Stimulated activated CD8-positive, alpha-beta memory T cell treated with anti-CD3 and anti-CD28 coated beads, Interleukin-12 subunit alpha, Interleukin-12 subunit beta, amount 100 ng/mL, for 24 hours (primary cell): ENCODE results near the gene CCDC196.

ENCODE experiments used
- DNase-seq: peaks from one replicate; pipeline ENCODE4 v3.0.0-alpha.2; 2020; ENCODE audit errors: extremely low read depth

The CCDC196 gene, protein sequence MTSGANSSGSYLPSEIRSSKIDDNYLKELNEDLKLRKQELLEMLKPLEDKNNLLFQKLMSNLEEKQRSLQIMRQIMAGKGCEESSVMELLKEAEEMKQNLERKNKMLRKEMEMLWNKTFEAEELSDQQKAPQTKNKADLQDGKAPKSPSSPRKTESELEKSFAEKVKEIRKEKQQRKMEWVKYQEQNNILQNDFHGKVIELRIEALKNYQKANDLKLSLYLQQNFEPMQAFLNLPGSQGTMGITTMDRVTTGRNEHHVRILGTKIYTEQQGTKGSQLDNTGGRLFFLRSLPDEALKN

GRCh38 chr14:66485910-66486421 lies at the start of gene CCDC196:
TSS of gene CCDC196 (plus strand) at chr14:66486371. CDS start at chr14:66486503, 132 bp downstream.
- DNase-seq = no peak

GRCh38 chr14:66440801-66441200 lies 45.4 kb upstream of the CCDC196 start:
- no peak for DNase-seq

GRCh38 chr14:66442953-66443571 lies 43.1 kb upstream of the CCDC196 start:
- no peak for DNase-seq

DNA sequence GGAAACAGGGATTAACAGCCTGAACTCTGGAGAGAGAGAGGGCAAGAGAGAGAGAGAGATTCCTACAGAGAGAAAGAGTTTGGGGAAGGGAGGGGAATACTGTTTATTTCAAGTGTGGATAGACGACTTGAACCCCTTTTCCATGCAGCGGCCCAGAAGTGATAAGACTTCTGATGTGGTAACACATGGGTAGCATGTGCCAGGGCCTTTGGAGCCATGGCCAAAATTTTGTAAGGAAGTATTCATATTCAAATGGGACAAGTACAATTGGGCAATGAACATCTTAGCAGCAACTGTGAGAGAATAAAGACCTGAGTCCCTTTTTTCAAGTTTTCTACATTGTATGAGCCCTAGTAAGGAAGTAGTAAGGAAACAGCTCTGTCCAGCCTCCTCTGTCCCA lies 42.4 kb upstream of the CCDC196 start:
- DNase-seq = no peak

- DNase-seq = no peak
Observed at GRCh38 chr14:66444271-66444927, 41.8 kb upstream of the CCDC196 start.

- no peak for DNase-seq
Observed at GRCh38 chr14:66445936-66446335, 40.2 kb upstream of the CCDC196 start.

DNA sequence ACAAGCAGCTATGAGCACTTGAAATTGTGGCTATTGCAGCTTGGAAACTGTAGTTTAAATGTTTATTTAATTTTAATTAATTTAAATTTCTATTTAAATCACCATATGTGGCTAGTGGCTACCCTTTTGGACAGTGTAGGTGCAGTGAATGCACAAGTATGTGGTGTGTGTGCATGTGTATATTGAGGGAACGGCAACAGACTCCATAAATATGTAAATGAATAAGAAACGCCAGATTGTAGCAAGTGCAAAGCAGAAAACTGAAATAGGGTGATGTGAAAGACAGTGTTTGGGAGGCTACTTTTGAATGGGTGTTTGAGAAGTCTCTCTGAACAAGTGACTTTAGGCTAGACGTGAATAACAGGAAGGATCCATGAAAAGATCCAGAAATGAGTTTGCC lies 32.7 kb upstream of the CCDC196 start:
- DNase-seq = no peak

GRCh38 chr14:66459603-66460002 lies 26.6 kb upstream of the CCDC196 start:
- DNase-seq = no peak

- no peak for DNase-seq
Observed at GRCh38 chr14:66464261-66464660, 21.9 kb upstream of the CCDC196 start.

- DNase-seq = no peak
Observed at GRCh38 chr14:66468778-66469367, 17.3 kb upstream of the CCDC196 start.

DNA sequence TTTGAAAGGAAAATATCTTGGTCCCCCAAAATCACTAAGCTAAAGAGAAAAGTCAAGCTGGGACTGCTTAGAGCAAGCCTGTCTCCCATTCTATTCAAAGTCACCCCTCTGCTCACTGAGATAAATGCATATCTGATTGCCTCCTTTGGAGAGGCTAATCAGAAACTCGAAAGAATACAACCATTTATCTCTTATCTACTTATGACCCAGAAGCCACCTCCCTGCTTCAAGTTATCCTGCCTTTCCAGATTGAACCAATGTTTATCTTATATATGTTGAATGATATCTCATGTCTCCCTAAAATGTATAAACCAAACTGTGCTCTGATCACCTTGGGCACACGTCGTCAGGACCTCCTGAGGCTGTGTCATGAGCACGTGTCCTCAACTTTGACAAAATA lies 14.6 kb upstream of the CCDC196 start:
- DNase-seq = no peak

GRCh38 chr14:66472251-66472650 lies 13.9 kb upstream of the CCDC196 start:
- DNase-seq = no peak

- DNase-seq = no peak
Observed at GRCh38 chr14:66473223-66473622, 12.9 kb upstream of the CCDC196 start.

GRCh38 chr14:66476964-66477363 lies 9.2 kb upstream of the CCDC196 start:
- DNase-seq = no peak

GRCh38 chr14:66477567-66477966 lies 8.6 kb upstream of the CCDC196 start:
- no peak for DNase-seq

- DNase-seq = no peak
Observed at GRCh38 chr14:66482873-66483272, 3.3 kb upstream of the CCDC196 start.

- no peak for DNase-seq
Observed at GRCh38 chr14:66483322-66483721, 2.8 kb upstream of the CCDC196 start.

DNA sequence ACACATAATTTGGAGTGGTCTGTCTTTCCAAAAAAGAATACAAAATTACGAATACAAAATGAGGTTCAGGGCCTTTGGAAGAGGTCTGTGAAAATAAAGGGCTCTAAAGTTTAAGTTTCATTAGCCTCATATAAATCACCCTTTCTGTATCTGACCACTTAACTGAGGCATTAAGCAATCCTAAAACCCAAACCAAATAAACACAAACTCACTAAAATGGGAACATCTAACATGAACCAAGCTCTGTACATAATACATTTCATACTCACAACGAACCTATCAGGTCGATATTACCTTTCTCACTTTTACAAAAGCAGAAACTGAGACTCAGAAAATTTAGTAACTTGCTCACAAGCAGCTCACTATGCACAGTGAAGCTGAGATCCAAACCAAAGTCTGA lies 1.1 kb upstream of the CCDC196 start:
- no peak for DNase-seq

DNA sequence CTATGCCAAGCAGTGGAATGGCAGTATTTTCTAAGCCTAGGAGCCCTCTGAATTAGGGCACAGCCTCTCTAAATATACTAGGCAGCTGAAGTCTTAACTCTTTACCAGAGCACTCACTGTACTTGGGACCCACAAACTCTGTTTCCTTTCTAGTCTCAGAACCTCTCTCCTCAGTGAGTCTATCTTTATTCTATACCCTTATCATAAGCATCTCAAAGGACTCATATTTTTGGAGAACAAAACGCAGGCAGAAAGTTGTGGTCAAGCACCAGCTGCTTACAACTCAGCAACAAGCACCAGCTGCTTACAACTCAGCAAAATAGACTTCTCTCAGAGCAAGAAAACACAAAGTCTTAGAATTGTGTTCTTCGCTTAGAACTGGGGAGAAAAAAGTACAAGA lies 993 bp downstream of the CCDC196 start:
- DNase-seq = no peak

GRCh38 chr14:66490143-66491111 lies 4.3 kb downstream of the CCDC196 start:
- no peak for DNase-seq

- DNase-seq = no peak
Observed at GRCh38 chr14:66493750-66494149, 7.6 kb downstream of the CCDC196 start.
